HTR-8/SVneo (cell line): Measurements from ENCODE around the gene ASB7.
"Not testable (repeated sequence)": the region's sequence is repeated elsewhere in the genome, so short reads cannot be mapped to it uniquely, and the experiment has no call there.

ENCODE experiments used
- DNase-seq: peaks from one replicate; pipeline ENCODE4 v3.0.0; 2011; ENCODE audit warnings: low spot score, mixed read lengths; ENCODE audit not compliant: insufficient read length
- FAIRE-seq: peaks from 2 replicates; lab custom pipeline; 2011; peaks lifted over from hg19 to GRCh38; lab: Jason Lieb, UNC

Gene ASB7, protein sequence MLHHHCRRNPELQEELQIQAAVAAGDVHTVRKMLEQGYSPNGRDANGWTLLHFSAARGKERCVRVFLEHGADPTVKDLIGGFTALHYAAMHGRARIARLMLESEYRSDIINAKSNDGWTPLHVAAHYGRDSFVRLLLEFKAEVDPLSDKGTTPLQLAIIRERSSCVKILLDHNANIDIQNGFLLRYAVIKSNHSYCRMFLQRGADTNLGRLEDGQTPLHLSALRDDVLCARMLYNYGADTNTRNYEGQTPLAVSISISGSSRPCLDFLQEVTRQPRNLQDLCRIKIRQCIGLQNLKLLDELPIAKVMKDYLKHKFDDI

DNA sequence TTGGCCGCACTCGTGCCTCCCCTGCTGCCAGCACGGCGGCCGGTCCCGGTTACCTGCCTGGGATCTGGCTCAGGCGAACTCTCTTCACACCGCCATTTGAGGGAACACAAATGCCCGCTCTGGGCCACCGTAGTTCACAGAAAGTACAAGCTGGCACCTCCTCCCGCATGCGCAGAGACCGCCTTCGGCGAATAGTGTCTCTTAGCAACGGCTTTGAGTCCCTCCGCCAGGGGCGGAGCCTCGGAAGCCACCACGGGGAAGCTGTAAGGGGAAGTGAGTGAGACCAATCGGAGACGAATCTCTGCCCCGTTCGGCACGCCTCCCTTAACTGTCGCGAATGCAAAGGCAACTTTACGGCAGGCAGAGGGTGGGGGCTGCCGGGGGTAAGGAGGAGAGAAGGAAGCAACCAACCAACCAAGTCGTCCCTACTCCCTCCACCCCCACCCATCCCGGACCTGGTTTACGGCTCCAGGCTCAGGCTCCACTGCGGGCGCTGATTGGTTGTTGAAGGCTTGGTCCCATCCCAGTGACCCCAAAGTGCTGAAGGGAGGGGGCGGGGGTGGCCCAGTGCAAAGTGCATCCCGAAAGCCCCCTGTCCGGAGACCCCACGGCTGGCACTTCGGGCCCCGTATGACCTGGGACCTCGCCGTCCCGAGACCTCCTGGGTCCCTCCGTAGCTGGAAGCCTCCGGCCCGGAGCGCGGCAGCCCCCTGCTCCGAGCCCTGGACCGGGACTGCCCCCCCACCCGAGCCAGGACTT is at the start of gene ASB7, which contains the start of gene LINS1:
ASB7 (plus strand) TSS at position 526 of the 759 bp plus-strand sequence. CDS start 9,628 bp downstream, outside the sequence.
LINS1 (minus strand) TSS at position 121 of the 759 bp plus-strand sequence. CDS start 21,342 bp downstream, outside the sequence.
- FAIRE-seq: peak; percentile 95
- DNase-seq: peak; percentile 97

GRCh38 chr15:100553468-100553867 is 48.9 kb upstream of the ASB7 start:
- no peak for DNase-seq
- FAIRE-seq: no peak

- DNase-seq: no peak
- FAIRE-seq: no peak
These were observed 43.6 kb upstream of the ASB7 start for GRCh38 chr15:100558771-100559254.

DNA sequence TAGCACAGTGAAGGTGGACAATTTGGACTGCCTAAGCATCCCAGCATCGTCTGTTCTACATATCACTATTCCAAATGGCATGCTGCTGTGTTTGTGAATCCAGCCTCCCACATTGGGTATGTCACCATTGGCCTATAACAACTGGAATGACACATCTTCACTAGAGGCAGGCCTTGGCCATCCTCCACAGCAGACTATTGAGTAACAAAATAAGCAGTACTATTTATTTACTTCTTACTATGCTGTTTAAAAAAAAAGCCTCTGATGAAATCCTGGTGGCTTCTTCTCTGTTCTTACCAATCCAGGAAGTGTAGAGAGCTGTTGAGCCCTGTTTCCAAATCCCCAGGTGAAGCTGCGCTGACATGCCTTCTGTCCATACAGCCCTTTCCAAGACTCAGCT is 43.1 kb upstream of the ASB7 start:
- DNase-seq (no peak), FAIRE-seq (no peak)

DNA sequence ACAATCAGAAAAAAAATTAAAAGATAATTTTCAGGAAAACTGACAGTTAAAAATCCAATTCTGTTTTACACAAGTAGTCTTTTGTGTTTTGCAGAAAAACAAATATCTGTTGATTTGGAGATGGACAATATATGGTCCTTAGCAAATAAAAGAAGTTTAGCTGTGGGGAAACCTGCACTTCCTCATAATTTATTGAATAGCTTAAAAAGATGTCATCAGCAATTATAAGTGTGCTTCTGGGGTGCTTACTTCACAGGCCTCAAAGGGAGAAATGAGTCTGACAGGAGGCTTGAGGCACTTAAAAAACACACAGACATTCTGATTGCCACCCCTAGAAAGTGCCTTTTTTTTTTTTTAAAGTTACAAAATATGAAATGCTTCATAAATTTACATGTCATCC is 42.1 kb upstream of the ASB7 start:
- FAIRE-seq (no peak), DNase-seq (no peak)

GRCh38 chr15:100565591-100565990 is 36.8 kb upstream of the ASB7 start:
- no peak for FAIRE-seq

GRCh38 chr15:100566850-100567628 is 35.4 kb upstream of the ASB7 start:
- no peak for DNase-seq
- FAIRE-seq: no peak

More at GRCh38 chr15:100565591-100565990, 36.8 kb upstream of the ASB7 start:
- DNase-seq: no peak

DNA sequence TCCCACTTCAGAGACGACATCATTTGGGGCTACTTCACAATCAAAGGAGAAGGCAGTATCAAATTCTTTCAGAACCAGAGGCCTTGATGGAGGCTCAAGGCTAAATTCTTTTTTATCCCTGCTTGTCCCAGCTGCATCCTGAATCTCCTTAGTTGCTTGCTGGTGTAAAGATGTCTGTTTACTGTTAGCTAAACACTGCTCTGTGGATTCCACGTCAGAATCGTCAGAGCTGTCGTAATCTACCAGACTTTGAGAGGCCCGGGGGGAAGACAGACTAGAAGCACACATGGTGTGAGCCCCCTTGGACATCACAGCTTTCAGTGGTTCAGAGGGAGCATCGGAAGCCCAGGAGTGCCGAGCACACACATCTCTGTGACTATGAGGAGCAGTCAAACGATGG is 33.0 kb upstream of the ASB7 start:
- no peak for DNase-seq
- FAIRE-seq: no peak

GRCh38 chr15:100570275-100570674 is 32.1 kb upstream of the ASB7 start:
- DNase-seq: no peak
- no peak for FAIRE-seq

- FAIRE-seq: no peak
These were observed 31.6 kb upstream of the ASB7 start for GRCh38 chr15:100570735-100571313.

DNA sequence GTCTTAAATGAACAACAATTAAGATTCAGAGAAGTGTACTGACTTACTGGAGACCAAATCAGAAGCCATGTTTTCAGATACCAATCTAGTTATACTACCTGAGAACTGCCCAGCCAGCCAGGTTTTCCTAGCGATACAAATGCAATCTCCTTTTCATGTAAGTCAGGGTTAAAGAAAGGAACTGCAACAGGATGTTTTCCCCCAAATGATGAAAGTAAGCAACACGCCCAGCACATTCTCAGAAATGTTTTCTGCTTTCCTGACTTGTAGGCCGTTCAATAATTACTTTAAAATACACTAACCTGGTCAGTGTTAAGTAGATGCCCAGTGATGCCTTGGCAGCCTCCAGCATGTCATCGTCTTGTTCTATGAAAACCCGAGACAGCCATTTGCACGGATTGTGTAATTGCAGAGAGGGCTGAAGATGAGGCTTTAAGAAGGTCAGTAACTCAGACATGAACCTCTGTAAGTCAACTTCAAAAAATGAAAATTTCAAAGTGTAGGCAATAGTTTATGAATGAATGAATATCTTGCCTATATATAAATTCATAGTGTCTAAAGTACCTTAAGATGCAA is 30.7 kb upstream of the ASB7 start:
- FAIRE-seq (no peak), DNase-seq (no peak)

More at GRCh38 chr15:100570735-100571313, 31.6 kb upstream of the ASB7 start:
- no peak for DNase-seq

GRCh38 chr15:100572362-100572983 is 29.9 kb upstream of the ASB7 start:
- DNase-seq (no peak), FAIRE-seq (no peak)

GRCh38 chr15:100573526-100573925 is 28.9 kb upstream of the ASB7 start:
- no peak for DNase-seq
- FAIRE-seq: no peak

DNA sequence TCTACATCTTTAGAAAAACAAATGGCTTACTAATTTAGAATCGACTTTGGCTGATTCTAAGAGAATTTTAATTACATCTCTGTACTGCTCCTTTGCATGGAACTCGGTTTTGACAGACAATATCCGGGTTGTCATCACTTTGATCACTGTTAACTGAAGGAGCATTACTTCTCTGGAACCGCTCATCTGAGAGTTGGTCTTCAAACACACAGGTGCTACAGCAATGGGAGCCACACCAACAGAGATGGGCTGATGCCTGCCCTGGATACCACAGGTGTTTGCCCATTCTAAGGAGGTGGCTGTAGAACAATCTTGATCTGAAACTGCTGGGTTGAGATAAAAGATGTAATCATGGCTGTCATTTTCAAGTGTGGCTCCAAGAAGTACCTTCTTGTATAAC is 22.0 kb upstream of the ASB7 start:
- no peak for FAIRE-seq
- DNase-seq: no peak

DNA sequence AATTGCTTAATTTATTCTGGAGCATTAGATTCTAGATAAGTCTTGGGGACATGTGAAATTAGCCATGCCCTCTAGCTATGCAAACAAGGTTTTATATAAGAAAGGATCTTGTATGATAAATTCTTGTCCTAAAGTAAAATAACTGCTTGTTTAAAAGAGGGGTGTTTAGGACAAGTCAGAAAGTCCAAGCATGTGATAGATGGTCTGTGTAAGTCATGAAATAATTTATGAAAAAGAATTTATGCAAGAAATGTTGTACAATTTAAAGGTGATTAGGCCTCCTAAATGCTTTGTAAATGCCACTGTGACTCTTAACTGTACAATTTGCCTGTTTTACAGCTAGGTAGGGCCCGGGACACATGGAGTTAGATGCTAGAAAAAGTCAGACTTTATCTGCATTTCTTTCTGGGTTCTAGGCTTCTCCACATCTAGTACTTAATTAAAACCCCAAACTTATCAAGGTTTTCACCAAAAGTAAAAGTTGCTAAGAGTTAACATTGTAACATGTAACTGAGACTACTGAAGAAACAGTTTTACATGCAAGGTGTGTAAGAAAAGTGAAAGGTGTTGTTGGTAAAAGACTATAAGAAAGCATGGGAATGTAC is 13.6 kb upstream of the ASB7 start:
- DNase-seq (no peak), FAIRE-seq (no peak)

DNA sequence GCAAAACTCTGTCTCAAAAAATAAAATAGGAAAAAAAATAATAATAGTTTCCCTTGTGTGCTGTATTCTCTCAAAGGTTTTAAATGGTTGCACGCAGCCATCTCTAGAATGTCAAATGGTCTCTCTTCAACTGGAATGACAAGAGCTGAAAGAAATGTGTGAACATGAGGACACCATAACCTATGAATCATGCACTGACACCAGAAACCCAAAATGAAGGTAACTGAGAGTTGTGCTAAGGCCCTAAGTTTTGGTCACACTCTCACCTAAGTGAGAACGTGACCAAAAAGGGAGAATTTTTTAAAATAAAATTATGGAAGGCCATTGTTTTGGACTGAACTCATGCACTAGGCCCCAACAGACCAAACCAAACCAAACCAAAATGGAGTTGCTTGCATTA is 11.2 kb upstream of the ASB7 start:
- not testable (repeated sequence) for FAIRE-seq, DNase-seq

DNA sequence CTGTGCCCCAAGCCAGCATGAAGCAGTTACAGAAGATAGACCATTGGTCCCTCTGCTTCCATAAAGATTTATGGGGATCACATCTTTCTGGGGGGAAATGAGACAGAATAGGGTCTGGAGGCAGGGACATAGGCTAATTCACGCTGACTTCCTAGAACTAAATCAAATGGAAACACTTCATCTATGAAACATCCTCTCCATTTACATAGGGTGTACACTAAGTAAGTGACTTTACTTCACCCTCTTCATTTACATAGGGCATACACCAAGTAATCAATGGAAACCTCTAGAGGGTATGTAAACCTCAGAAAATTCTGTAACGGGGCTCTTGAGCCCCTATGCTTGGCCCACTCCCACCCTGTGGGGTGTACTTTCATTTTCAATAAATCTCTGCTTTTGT is 10.6 kb upstream of the ASB7 start:
- no peak for FAIRE-seq
- DNase-seq: no peak

DNA sequence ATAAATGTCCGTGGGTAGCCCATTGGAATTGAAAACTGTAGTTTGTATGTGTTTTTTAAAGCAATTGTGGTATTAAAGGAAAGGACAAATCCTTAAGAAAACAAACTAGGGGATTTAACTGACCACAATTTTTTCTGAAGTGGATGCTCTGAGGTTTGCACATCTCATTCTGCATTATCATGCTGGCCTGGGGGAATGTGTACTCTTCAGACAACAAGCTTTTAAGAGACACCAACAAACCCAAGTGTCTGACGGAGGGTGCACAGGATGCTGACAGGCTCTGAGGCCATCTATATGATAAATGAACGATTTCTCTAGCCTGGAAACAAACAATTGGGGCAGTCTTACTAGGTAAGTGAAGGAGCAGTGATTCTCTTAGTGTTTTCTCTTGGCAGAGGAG is 9.5 kb upstream of the ASB7 start:
- DNase-seq (no peak), FAIRE-seq (no peak)

GRCh38 chr15:100593431-100593830 is 9.0 kb upstream of the ASB7 start:
- FAIRE-seq (no peak), DNase-seq (no peak)
